Measurements from ENCODE around the gene TAP1. TPM values are rescaled to one million over a fixed set of nuclear protein-coding genes. Genes with fewer than 3 reads are reported as not detected.

Gene TAP1
- 34.1 to 42.0 TPM (median 39.9 TPM) in 5 replicates for total RNA-seq (2022; extraction: Qiagen RNA extraction; ENCODE audit: low read depth)

GRCh38 chr6:32853541-32854375 lies at the start of gene TAP1, which contains the start of gene PSMB9:
TSS of gene TAP1 (minus strand) at chr6:32853704. CDS start at chr6:32853636, 68 bp downstream.
TSS of gene PSMB9 (plus strand) at chr6:32854192. CDS start at chr6:32854230, 38 bp downstream.

GRCh38 chr6:32843979-32844838 lies 9.3 kb downstream of the TAP1 start, which contains the start of gene PSMB8:
TSS of gene PSMB8 (minus strand) at chr6:32844047. CDS start at chr6:32843996, 51 bp downstream.

GRCh38 chr6:32838114-32838958 lies 15.2 kb downstream of the TAP1 start, which contains the start of gene TAP2:
TSS of gene TAP2 (minus strand) at chr6:32838739. CDS start at chr6:32838233, 506 bp downstream.

GRCh38 chr6:32816746-32817204 lies 36.7 kb downstream of the TAP1 start, which contains the start of gene HLA-DOB:
TSS of gene HLA-DOB (minus strand) at chr6:32817002. CDS start at chr6:32816951, 51 bp downstream.

Other genes with a start within 250 kb of the TAP1 start
- gene HLA-DQA1, start 216.3 kb downstream of the TAP1 start, total RNA-seq (2022; extraction: Qiagen RNA extraction; ENCODE audit: low read depth): not detected in 5 replicates
- gene HLA-DQB1, start 187.0 kb downstream of the TAP1 start, total RNA-seq (2022; extraction: Qiagen RNA extraction; ENCODE audit: low read depth): not detected in 5 replicates
- gene HLA-DQA2, start 112.3 kb downstream of the TAP1 start, total RNA-seq (2022; extraction: Qiagen RNA extraction; ENCODE audit: low read depth): not detected in 5 replicates
- not detected in 5 replicates for gene HLA-DQB2, start 90.2 kb downstream of the TAP1 start, total RNA-seq (2022; extraction: Qiagen RNA extraction; ENCODE audit: low read depth)
- gene HLA-DOB, start 36.7 kb downstream of the TAP1 start, total RNA-seq (2022; extraction: Qiagen RNA extraction; ENCODE audit: low read depth): 0.18 to 0.36 TPM (median 0.30 TPM) in 4 of 5 replicates, not detected in the other
- 13.2 to 21.8 TPM (median 16.8 TPM) in 5 replicates for gene TAP2, start 15.0 kb downstream of the TAP1 start, total RNA-seq (2022; extraction: Qiagen RNA extraction; ENCODE audit: low read depth)
- 18.2 to 24.9 TPM (median 19.5 TPM) in 5 replicates for gene PSMB8, start 9.7 kb downstream of the TAP1 start, total RNA-seq (2022; extraction: Qiagen RNA extraction; ENCODE audit: low read depth)
- 15.8 to 26.0 TPM (median 18.9 TPM) in 5 replicates for gene PSMB9, start 488 bp upstream of the TAP1 start, total RNA-seq (2022; extraction: Qiagen RNA extraction; ENCODE audit: low read depth)
- gene HLA-DMB, start 87.3 kb upstream of the TAP1 start, total RNA-seq (2022; extraction: Qiagen RNA extraction; ENCODE audit: low read depth): 1.1 to 2.3 TPM (median 1.4 TPM) in 5 replicates
- 2.4 to 4.1 TPM (median 2.5 TPM) in 5 replicates for gene HLA-DMA, start 99.4 kb upstream of the TAP1 start, total RNA-seq (2022; extraction: Qiagen RNA extraction; ENCODE audit: low read depth)
- 110 to 139 TPM (median 125 TPM) in 5 replicates for gene BRD2, start 114.9 kb upstream of the TAP1 start, total RNA-seq (2022; extraction: Qiagen RNA extraction; ENCODE audit: low read depth)
- gene HLA-DOA, start 155.9 kb upstream of the TAP1 start, total RNA-seq (2022; extraction: Qiagen RNA extraction; ENCODE audit: low read depth): 0.03 to 0.14 TPM in 2 of 5 replicates, not detected in the others
- gene HLA-DPA1, start 219.9 kb upstream of the TAP1 start, total RNA-seq (2022; extraction: Qiagen RNA extraction; ENCODE audit: low read depth): not detected in 5 replicates
- gene HLA-DPB1, start 222.3 kb upstream of the TAP1 start, total RNA-seq (2022; extraction: Qiagen RNA extraction; ENCODE audit: low read depth): not detected in 5 replicates